Measurements from ENCODE around the gene RPL9. TPM values are rescaled to one million over a fixed set of nuclear protein-coding genes. Genes with fewer than 3 reads are reported as not detected.

Gene RPL9
- total and polyA plus RNA-seq, 2 of the 4 experiments (the other 2 are of a cell fraction), result 1,627 to 1,905 TPM

DNA sequence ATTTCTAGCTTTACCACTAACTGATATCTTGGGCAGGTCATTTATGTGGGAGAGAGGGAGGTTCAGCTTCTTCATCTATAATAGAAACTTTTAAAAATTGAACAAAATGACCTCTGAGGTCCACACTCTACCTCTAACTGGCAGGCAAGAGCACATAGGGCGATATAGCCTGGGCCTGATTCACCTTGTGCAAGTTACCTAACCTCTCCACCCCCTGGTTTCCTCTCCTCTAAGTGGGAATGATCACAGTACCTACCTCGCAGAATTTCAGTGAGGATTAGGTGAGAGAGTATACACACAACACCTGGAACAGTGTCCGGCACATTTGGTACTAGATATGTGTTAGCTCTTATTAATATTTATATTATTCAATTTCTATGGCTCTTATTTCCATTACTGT is 36.5 kb downstream of the RPL9 start:
- Histone ChIP-seq H3K14ac (replicated peaks; ENCODE audit: low read depth, low read length) (no peak overlapping the region), H2BK15ac (ENCODE audit: low read depth, low read length) (no peak overlapping the region), H4K5ac (ENCODE audit: low read depth, low read length) (no peak overlapping the region), H2AK9ac (replicated peaks; ENCODE audit: low read depth, low read length, poor library complexity) (no peak overlapping the region), H3K18ac (ENCODE audit: low read depth, low read length) (no peak overlapping the region), H4K91ac (ENCODE audit: insufficient read depth, low read depth, low read length) (no peak overlapping the region), H3K4me1 (ENCODE audit: control insufficient read depth, insufficient read depth, low read length) (no peaks in the 10 kb centered on the region), H3K4ac (ENCODE audit: low read depth, low read length) (no peak overlapping the region), H3K27me3 (ENCODE audit: control insufficient read depth, insufficient read depth, low read length) (peaks cover 1% of the 10 kb centered on the region), H2AK5ac (ENCODE audit: low read depth, low read length) (no peak overlapping the region), H3K4me3 (ENCODE audit: insufficient read depth, low read depth, low read length) (no peak overlapping the region), H3K27ac (ENCODE audit: insufficient read depth, low read length) (no peak overlapping the region), H2AFZ (replicated peaks; ENCODE audit: low read length, poor library complexity) (no peak overlapping the region), H3K9ac (ENCODE audit: low read depth, low read length) (no peak overlapping the region), H4K8ac (ENCODE audit: low read depth in 2 of 2, low read length in 2 of 2) (no peak overlapping the region), H3K79me1 (ENCODE audit: low read depth in 1 of 2, low read length in 2 of 2) (no peaks in the 10 kb centered on the region), H3K36me3 (ENCODE audit: control insufficient read depth, insufficient read depth, low read length) (no peaks in the 10 kb centered on the region), H3K56ac (ENCODE audit: extremely low read depth, insufficient read depth, low read length) (no peak overlapping the region), H2BK5ac (ENCODE audit: low read depth, low read length, poor library complexity, severe bottlenecking) (no peak overlapping the region), H3K4me2 (ENCODE audit: low read depth, low read length) (no peak overlapping the region), H3K9me1 (ENCODE audit: insufficient read depth, low read length) (no peaks in the 10 kb centered on the region), H2BK20ac (ENCODE audit: low read depth, low read length) (no peak overlapping the region), H3K9me3 (ENCODE audit: control insufficient read depth, insufficient read depth, low read length) (no peaks in the 10 kb centered on the region), H2BK120ac (ENCODE audit: low read depth, low read length) (no peak overlapping the region), H3K23ac (ENCODE audit: low read depth, low read length) (no peak overlapping the region), H4K20me1 (ENCODE audit: insufficient read depth, low read length) (no peaks in the 10 kb centered on the region)
- no peak for TF ChIP-seq RCOR1 (IDR thresholded peaks at IDR 0.05; ENCODE audit: insufficient replicate concordance, low read length)
- no peak for TF ChIP-seq SMC3 (IDR thresholded peaks at IDR 0.05; ENCODE audit: low read depth, low read length)
- TF ChIP-seq ELK1 (IDR thresholded peaks at IDR 0.05; ENCODE audit: borderline replicate concordance, low read depth, low read length), result no peak
- TF ChIP-seq, protein P1, sequence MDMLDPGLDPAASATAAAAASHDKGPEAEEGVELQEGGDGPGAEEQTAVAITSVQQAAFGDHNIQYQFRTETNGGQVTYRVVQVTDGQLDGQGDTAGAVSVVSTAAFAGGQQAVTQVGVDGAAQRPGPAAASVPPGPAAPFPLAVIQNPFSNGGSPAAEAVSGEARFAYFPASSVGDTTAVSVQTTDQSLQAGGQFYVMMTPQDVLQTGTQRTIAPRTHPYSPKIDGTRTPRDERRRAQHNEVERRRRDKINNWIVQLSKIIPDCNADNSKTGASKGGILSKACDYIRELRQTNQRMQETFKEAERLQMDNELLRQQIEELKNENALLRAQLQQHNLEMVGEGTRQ (IDR thresholded peaks at IDR 0.05; ENCODE audit: low read depth, low read length), result no peak
- no peak for TF ChIP-seq MXI1 (IDR thresholded peaks at IDR 0.05; ENCODE audit: borderline replicate concordance, low read depth, low read length)
- TF ChIP-seq MAFK (IDR thresholded peaks at IDR 0.05; ENCODE audit: low read depth, low read length), result no peak
- TF ChIP-seq MAZ (IDR thresholded peaks at IDR 0.05; ENCODE audit: borderline replicate concordance, low read depth, low read length), result no peak
- TF ChIP-seq CHD1 (IDR thresholded peaks at IDR 0.05; ENCODE audit: low read depth, low read length), result no peak
- no CpG with 5 or more reads among the region's 3 CpGs for WGBS, 2 experiments (ENCODE audit: extremely low coverage in 2 of 2, insufficient read length in 1 of 2)
- in situ Hi-C loops (cut with MboI; ENCODE audit: low sequenced_read_pairs), result no loop called here
- ATAC-seq (ENCODE audit: low read depth) (no peak), DNase-seq (no peak)
- dilution Hi-C loops (cut with HindIII; ENCODE audit: low sequenced_read_pairs, unreplicated experiment), result no loop called here
- ChIA-PET POLR2A (ENCODE audit: unreplicated experiment) (no interaction called here), CTCF (no interaction called here)
- BruUV-seq (replicated peaks), result no TSS peak
- intact Hi-C loops (cut with micrococcal nuclease), result no loop called here
